GM19238 (cell line): ENCODE measurements around the gene SLC9A8.

Source experiments
- DNase-seq: peaks from one replicate; pipeline ENCODE4 v3.0.0; 2011; ENCODE audit warnings: low spot score; ENCODE audit not compliant: insufficient read length

The SLC9A8 gene

GRCh38 chr20:49874696-49875095, 62.1 kb downstream of the SLC9A8 start:
- no peak for DNase-seq

GRCh38 chr20:49877386-49877921, 64.8 kb downstream of the SLC9A8 start:
- DNase-seq: no peak

- no peak for DNase-seq
Measured at GRCh38 chr20:49878977-49879376, 66.3 kb downstream of the SLC9A8 start.

- DNase-seq: no peak
Measured at GRCh38 chr20:49880177-49880576, 67.5 kb downstream of the SLC9A8 start.

- no peak for DNase-seq
Measured at GRCh38 chr20:49880724-49881445, 68.3 kb downstream of the SLC9A8 start.

GRCh38 chr20:49882171-49882970, 69.7 kb downstream of the SLC9A8 start:
- DNase-seq: no peak

- DNase-seq: no peak
Measured at GRCh38 chr20:49883246-49883802, 70.7 kb downstream of the SLC9A8 start.

- no peak for DNase-seq
Measured at GRCh38 chr20:49885558-49886332, 73.1 kb downstream of the SLC9A8 start.

GRCh38 chr20:49886571-49887213, 74.1 kb downstream of the SLC9A8 start:
- DNase-seq: no peak

GRCh38 chr20:49887251-49888211, 74.9 kb downstream of the SLC9A8 start:
- DNase-seq: no peak

GRCh38 chr20:49888212-49889000, 75.8 kb downstream of the SLC9A8 start:
- peak; percentile 53 for DNase-seq

- no peak for DNase-seq
Measured at GRCh38 chr20:49889001-49889934, 76.6 kb downstream of the SLC9A8 start.

GRCh38 chr20:49889935-49890333, 77.3 kb downstream of the SLC9A8 start:
- DNase-seq: no peak

- DNase-seq: no peak
Measured at GRCh38 chr20:49890471-49891361, 78.1 kb downstream of the SLC9A8 start.

- DNase-seq: no peak
Measured at GRCh38 chr20:49891476-49892110, 79.0 kb downstream of the SLC9A8 start.

GRCh38 chr20:49892260-49892659, 79.6 kb downstream of the SLC9A8 start:
- DNase-seq: no peak
